ENCODE results near the gene RND2.

GRCh38 chr17:42975265-42975664, 49.8 kb upstream of the RND2 start:
- TF ChIP-seq CTCF (IDR thresholded peaks at IDR 0.05) (no peak), POLR2A (IDR thresholded peaks at IDR 0.05) (no peak)

Data from breast epithelium (tissue), 3 donors.